HK-2 (cell line): Measurements from ENCODE around the gene ACOT7.

Source experiments
- DNase-seq: peaks from one replicate; pipeline ENCODE4 v3.0.0-alpha.2; 2018; ENCODE audit not compliant: unreplicated experiment

Gene ACOT7

GRCh38 chr1:6271006-6271405 lies 122.6 kb downstream of the ACOT7 start:
- no peak for DNase-seq

- DNase-seq = no peak
These were observed 123.2 kb downstream of the ACOT7 start for GRCh38 chr1:6270401-6270800.

- DNase-seq = no peak
These were observed 123.7 kb downstream of the ACOT7 start for GRCh38 chr1:6269720-6270400.

- DNase-seq = no peak
These were observed 124.3 kb downstream of the ACOT7 start for GRCh38 chr1:6269296-6269695.

GRCh38 chr1:6268415-6268814 lies 125.2 kb downstream of the ACOT7 start:
- no peak for DNase-seq

GRCh38 chr1:6267686-6268322 lies 125.8 kb downstream of the ACOT7 start:
- DNase-seq = no peak

GRCh38 chr1:6266641-6267040 lies 126.9 kb downstream of the ACOT7 start:
- no peak for DNase-seq

- no peak for DNase-seq
These were observed 128.4 kb downstream of the ACOT7 start for GRCh38 chr1:6265151-6265550.

- no peak for DNase-seq
These were observed 129.9 kb downstream of the ACOT7 start for GRCh38 chr1:6263716-6264115.

GRCh38 chr1:6262555-6263420 lies 130.8 kb downstream of the ACOT7 start:
- DNase-seq = no peak

- no peak for DNase-seq
These were observed 132.0 kb downstream of the ACOT7 start for GRCh38 chr1:6261615-6261995.

- DNase-seq = no peak
These were observed 132.5 kb downstream of the ACOT7 start, which contains the start of gene GPR153 for GRCh38 chr1:6260961-6261614. Gene GPR153 (minus strand): TSS chr1:6261098. CDS start chr1:6254905, 6,193 bp downstream.

GRCh38 chr1:6260433-6260934 lies 133.1 kb downstream of the ACOT7 start:
- DNase-seq = no peak

GRCh38 chr1:6259491-6260362 lies 133.8 kb downstream of the ACOT7 start:
- peak; percentile 63 for DNase-seq

GRCh38 chr1:6258675-6259074 lies 134.9 kb downstream of the ACOT7 start:
- no peak for DNase-seq

- DNase-seq = no peak
These were observed 136.0 kb downstream of the ACOT7 start for GRCh38 chr1:6257541-6258069.

GRCh38 chr1:6256645-6257044 lies 136.9 kb downstream of the ACOT7 start:
- DNase-seq = no peak

- DNase-seq = no peak
These were observed 138.9 kb downstream of the ACOT7 start for GRCh38 chr1:6254691-6255090.

GRCh38 chr1:6253380-6253779 lies 140.2 kb downstream of the ACOT7 start:
- no peak for DNase-seq

- DNase-seq = no peak
These were observed 141.2 kb downstream of the ACOT7 start for GRCh38 chr1:6252374-6252710.
